IMR-90 (cell line): Measurements from ENCODE around the gene GALK1.

Experiments
- CHD1 ChIP-seq: IDR thresholded peaks from 2 replicates; pipeline ENCODE4 v1.6.1; 2012; ENCODE audit warnings: low read depth, low read length, improper control_type of control experiment
- POLR2A ChIP-seq: IDR thresholded peaks from 2 replicates; pipeline ENCODE4 v1.6.1; 2012; ENCODE audit warnings: mild to moderate bottlenecking, low read depth, low read length
- RFX5 ChIP-seq: IDR thresholded peaks from 2 replicates; pipeline ENCODE4 v1.8.0; 2012; ENCODE audit warnings: low read depth, mild to moderate bottlenecking, low read length, moderate library complexity
- TF ChIP-seq, protein P1 (sequence below): conservative IDR thresholded peaks from 2 replicates; pipeline ENCODE4 v1.5.1; 2012; ENCODE audit warnings: mild to moderate bottlenecking, low read depth, low read length, improper control_type of control experiment

DNA sequence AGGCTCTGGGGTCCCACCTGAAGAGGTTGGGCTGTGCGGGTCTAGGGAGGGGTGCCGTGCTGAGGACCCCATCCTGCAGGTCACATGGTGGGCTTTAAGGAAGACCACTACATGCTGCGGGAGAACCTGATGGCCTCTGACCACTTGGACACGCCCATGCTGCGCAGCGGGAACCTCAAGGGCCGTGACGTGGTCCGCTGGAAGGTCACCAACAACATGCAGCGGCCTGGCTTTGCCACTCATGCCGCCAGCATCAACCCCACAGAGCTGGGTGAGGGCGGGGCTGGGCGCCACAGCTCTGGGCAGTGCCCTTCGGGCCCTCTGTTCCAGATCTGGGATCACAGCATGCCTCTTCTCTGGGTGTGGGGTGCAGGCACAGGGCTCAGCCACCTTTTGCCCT is 25.2 kb downstream of the GALK1 start:
- TF ChIP-seq, protein P1, sequence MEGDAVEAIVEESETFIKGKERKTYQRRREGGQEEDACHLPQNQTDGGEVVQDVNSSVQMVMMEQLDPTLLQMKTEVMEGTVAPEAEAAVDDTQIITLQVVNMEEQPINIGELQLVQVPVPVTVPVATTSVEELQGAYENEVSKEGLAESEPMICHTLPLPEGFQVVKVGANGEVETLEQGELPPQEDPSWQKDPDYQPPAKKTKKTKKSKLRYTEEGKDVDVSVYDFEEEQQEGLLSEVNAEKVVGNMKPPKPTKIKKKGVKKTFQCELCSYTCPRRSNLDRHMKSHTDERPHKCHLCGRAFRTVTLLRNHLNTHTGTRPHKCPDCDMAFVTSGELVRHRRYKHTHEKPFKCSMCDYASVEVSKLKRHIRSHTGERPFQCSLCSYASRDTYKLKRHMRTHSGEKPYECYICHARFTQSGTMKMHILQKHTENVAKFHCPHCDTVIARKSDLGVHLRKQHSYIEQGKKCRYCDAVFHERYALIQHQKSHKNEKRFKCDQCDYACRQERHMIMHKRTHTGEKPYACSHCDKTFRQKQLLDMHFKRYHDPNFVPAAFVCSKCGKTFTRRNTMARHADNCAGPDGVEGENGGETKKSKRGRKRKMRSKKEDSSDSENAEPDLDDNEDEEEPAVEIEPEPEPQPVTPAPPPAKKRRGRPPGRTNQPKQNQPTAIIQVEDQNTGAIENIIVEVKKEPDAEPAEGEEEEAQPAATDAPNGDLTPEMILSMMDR, result no peak
- TF ChIP-seq POLR2A (no peak), RFX5 (no peak), CHD1 (no peak)
